GM12865 (cell line): ENCODE measurements around the gene AKAP13.
"Not testable (repeated sequence)": the region's sequence is repeated elsewhere in the genome, so short reads cannot be mapped to it uniquely, and the experiment has no call there.

Experiments
- DNase-seq: peaks from one replicate; pipeline ENCODE4 v3.0.0; 2010; ENCODE audit warnings: low read depth
- H3K4me3 ChIP-seq: 2 replicates; pipeline ENCODE4 v1.5.1; 2011; ENCODE audit warnings: mild to moderate bottlenecking, low read depth, low read length, control low read depth
- CTCF ChIP-seq: IDR thresholded peaks from 2 replicates; pipeline ENCODE4 v1.5.1; 2011; ENCODE audit warnings: low read length, control low read depth, low read depth, inconsistent platforms; ENCODE audit not compliant: insufficient read depth; ENCODE audit errors: missing control alignments

Gene AKAP13

GRCh38 chr15:85336880-85337279 is 43.5 kb upstream of the AKAP13 start:
- no peak overlapping the region for H3K4me3 ChIP-seq
- TF ChIP-seq CTCF: no peak
- no peak for DNase-seq

- TF ChIP-seq CTCF: no peak
- DNase-seq: no peak
- no peak overlapping the region for H3K4me3 ChIP-seq
These were observed 42.9 kb upstream of the AKAP13 start for GRCh38 chr15:85337425-85338074.

GRCh38 chr15:85340321-85340665 is 40.1 kb upstream of the AKAP13 start:
- no peak for DNase-seq
- no peak overlapping the region for H3K4me3 ChIP-seq
- TF ChIP-seq CTCF: no peak

- H3K4me3 ChIP-seq: no peak overlapping the region
- DNase-seq: no peak
- no peak for TF ChIP-seq CTCF
These were observed 39.6 kb upstream of the AKAP13 start for GRCh38 chr15:85340852-85341251.

GRCh38 chr15:85342163-85342562 is 38.2 kb upstream of the AKAP13 start:
- DNase-seq, H3K4me3 ChIP-seq: not testable (repeated sequence)

- DNase-seq, H3K4me3 ChIP-seq: not testable (repeated sequence)
These were observed 37.0 kb upstream of the AKAP13 start for GRCh38 chr15:85343443-85343842.

- H3K4me3 ChIP-seq, DNase-seq: not testable (repeated sequence)
These were observed 36.2 kb upstream of the AKAP13 start for GRCh38 chr15:85344241-85344640.

GRCh38 chr15:85344653-85345114 is 35.7 kb upstream of the AKAP13 start:
- DNase-seq, H3K4me3 ChIP-seq: not testable (repeated sequence)

GRCh38 chr15:85345196-85345918 is 35.0 kb upstream of the AKAP13 start:
- H3K4me3 ChIP-seq, DNase-seq: not testable (repeated sequence)

- not testable (repeated sequence) for H3K4me3 ChIP-seq, DNase-seq
These were observed 33.8 kb upstream of the AKAP13 start for GRCh38 chr15:85346462-85347084.

GRCh38 chr15:85347264-85348047 is 32.9 kb upstream of the AKAP13 start:
- H3K4me3 ChIP-seq, DNase-seq: not testable (repeated sequence)

GRCh38 chr15:85348048-85348766 is 32.2 kb upstream of the AKAP13 start:
- H3K4me3 ChIP-seq, DNase-seq: not testable (repeated sequence)

GRCh38 chr15:85349062-85349461 is 31.3 kb upstream of the AKAP13 start:
- DNase-seq, H3K4me3 ChIP-seq: not testable (repeated sequence)
